Effector CD8-positive, alpha-beta T cell (primary cell): ENCODE measurements around the gene KLHL29.

Experiments
- DNase-seq: peaks from one replicate; lab custom pipeline; 2025; lab: John Stamatoyannopoulos, UW

KLHL29 gene

GRCh38 chr2:23571085-23571484 is 186.1 kb downstream of the KLHL29 start:
- DNase-seq = no peak

DNA sequence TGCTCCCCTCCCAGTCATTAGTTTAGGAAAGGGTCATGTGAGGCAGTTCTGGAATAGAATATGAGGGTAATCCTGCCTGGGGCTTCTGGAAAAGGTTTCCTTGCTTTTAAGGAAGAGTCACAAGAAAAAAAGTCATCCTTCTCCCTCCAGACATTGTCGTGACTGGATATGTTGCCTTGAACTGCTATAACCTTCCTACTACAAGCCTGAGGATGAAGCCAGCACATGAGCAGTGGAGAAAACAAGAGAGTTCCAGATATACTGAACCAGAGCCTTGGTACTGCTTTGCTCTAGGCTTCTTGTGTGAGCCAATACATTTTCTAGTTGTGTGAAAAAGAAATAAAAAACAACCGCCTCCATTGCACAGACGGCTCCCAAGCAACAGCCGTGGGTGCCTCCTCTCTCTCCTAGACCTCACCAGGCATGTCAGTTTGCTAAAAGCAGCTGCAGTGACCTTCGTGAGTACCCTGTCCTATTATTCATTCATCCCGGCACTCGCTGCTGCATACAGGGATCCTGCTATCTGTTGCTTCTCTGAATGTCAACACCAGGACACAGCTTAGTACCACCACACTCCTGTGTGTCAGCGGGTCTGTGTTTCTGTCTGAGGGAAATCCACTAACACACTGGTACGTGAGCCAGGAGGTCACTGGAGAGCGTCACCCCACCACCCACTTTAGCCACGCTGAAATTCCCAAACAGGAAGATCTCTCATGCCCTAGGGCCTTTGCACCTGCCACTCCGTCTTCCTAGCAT is 186.7 kb downstream of the KLHL29 start:
- DNase-seq = no peak

DNA sequence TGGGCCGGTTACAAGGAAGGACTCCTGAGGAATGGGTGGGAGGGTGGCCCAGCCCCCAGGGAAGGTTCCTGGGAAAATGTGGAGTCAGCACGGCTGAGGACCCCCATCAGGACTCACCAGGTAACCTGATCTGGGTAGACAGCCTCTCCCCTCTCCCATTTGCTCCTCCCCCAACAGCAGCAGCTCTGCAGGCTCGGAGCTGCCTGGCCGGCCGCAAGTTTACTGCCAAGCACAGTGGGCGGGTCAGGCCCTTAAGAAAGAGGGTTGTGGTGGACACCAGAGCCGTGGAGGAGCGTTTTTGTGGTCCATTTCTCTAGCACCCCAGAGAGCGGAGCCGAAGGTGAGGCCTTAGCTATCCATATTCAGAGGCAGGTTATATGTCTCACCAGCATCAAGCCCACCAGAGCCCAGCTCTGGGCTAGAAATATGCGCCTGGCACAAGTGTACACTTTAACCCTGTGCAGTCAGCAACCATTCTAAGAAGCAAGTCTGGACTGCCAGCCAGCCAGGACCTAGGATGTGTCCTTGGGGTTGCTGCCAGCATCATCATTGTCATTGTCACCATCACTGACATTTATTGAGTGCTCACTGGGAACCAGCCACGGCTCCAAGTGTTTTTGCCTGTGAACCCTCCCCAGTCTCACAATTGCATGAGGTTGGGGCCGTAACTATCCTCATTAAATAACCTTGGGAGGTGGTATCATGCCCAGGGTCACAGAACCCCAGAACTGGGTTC is 190.1 kb downstream of the KLHL29 start:
- DNase-seq = no peak

- no peak for DNase-seq
These were observed 194.1 kb downstream of the KLHL29 start for GRCh38 chr2:23578964-23579671.

DNA sequence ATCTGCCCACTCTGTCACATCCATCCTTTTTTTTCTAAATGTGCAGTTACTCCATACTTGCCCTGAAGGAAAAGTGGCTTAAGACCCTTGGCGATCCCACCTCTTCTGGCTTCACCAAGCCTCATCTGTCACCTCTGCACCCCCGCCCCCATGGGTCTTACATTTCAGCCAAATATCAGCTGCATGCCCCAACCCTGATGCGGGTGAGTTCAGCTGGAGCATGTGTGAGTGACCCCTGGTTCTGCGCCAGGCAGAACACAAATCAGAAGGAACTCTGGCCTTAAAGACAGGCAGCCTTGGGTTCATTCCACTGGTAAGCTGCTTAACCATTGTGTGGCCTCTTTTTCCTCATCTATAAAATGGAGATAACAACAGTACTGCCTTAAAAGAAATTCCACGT is 194.7 kb downstream of the KLHL29 start:
- DNase-seq = no peak

DNA sequence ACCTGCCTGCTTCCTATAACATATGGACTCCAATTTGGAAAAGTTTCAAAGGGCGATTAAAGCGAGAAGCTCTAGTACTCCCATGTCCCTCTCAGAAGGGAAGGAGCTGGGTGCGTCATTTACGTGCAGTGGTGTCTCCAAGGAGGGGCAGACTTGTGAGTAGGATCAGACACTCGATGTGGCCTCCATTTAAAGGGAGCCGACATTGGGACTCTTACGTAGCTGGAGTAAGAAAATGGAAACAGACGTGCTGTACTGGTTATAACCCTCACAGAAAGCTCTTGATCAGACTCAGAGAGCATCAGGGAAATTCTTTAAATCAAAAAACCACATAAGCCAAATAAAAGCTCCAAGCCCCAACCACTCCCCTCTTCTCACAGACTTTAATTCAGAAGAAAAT is 198.5 kb downstream of the KLHL29 start:
- no peak for DNase-seq

DNA sequence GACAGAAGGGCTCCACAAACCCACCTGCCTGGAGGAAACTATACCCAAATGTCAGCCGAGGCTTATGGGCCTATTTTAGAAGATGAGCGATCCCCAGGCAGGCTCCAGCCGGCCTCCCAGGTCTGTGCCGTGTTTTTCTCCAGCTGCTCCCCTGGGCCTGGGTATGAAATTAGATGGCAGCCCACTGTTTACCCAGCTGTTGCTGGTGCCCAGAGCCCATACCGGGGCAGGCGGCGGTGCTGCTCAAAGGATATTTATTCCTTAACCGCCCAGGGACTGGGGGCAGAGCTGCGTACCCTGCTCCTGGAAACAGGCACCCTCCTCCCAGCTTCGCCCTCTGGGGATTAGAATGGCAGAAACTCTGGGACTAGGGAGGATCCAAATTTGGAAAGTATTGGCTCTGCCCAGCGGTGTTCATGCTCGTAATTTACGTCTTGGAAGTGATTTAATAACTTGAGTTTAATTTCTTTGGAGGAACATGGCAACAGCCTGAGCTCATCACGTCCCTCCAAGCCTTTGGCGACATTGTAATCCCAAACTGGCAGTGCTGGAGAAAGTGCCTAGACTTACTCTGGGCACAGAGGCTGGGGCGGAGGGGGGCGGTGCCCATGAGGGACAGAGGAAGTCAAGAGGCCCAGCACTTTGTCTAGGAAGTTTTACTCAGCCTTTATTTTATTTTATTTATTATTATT is 199.2 kb downstream of the KLHL29 start:
- DNase-seq = no peak

DNA sequence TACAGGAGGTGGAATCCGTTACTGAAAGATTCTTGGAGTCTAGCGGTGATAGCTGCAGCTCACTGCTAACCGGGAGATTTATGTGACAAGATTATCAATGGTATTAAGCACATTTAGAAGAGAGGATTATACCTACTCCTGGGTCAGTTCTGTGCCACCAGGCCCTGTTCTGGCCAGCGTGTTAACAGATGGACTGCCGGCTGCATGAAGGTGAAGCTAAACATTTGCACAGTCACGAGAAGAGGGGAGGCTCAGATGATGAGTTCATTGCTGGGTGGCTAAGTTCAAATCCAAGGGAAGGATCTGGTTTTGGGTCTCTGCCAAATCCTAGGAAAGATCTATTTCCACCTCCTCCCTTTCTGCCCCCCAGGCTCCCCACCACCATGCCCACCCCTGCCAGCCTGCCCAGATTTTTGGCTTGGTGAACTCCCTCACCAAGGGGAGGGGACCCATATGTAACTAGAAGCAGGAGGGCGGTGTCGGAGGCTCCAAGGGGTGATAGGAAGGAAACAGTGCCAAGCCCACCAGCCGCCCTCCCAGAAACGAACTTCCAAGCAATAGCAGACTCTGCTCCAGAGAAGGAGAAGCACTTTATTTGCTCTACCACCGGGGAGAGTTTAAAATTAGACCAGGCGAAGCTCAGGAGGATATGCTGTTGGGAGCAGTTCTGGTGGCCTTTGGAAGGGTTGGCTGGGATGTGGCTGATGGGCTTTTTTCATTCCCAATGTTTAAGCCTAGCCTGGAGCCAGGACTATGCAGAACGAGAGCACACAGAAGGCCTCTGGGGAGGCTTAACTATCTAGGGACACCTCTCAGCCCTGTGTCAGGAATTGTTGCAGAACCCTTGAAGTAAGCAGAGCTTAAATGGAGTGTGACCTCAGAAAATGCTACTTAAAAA is 200.5 kb downstream of the KLHL29 start:
- DNase-seq = no peak

DNA sequence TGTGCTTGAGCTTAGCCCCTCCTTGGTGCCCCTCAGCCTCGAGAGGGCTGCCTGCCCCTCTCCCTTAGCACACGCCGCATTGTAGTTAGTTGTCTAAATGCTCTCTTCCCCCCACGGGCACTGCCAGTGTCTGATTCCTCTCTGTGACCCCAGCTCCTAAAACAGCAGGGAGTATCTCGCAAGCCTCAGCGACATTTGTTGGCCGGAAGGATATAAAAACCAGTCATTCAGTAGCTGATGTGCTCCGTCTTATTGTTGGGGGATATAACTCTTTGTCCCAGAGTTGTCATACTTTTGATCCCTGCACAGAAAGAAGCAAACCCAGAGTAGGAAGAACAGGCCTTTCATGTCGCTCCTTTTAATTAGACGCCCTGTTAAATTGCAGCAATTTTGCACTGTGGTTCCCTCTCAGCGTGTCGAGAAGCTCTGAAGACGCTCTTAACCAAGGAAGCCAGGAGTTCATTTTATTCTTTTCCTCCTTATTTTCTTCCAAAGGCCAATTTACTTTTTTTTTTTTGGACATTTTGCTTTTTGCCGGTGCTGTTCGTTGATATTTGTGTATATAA is 201.8 kb downstream of the KLHL29 start:
- DNase-seq = no peak

DNA sequence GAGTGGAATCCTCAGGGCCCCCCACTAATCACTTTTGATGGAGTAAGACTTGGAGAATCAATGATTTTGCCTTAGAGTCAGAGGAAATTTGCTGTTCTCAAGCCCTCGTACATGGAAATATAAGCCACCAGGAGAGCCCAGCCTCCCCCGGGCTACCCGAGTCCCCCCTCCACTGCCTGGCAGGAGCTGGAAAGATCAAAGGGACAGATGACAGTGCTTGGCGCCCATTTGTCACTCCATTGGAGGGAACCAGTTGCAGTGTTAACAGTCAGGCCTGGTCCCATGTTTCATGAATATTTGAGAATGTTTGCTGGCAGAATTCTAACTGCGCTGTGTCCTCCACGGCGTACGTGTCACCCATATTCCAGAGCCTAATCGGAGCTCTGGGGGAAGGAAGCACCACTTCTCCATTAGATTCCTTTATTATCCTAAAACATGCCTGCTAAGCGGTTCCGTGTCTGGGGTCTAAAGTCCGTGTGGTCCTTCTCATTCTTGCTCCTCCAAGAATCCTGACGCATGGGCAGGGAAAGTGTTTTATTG is 202.4 kb downstream of the KLHL29 start:
- no peak for DNase-seq

DNA sequence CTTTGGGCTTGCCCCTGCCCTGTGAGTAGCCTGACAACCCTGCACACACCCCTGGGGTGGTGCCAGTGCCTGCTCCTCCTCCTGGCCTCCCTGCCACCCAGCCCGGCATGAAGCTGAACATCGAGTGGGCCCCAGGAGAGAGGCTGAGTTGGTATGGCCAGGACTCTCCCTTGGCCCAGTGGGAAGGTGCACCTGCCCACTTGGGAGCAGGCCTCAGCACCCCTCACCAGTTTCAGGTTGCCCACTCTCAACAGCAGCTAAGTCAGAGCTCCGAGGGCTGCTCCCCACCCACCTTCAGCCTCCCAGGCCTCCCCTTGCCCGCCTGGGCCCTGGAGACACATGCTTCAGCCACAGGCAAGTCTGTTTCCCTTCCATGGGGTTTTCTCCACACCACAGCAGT is 203.1 kb downstream of the KLHL29 start:
- DNase-seq = no peak

- no peak for DNase-seq
These were observed 203.7 kb downstream of the KLHL29 start for GRCh38 chr2:23588508-23589201.

GRCh38 chr2:23589220-23589647 is 204.3 kb downstream of the KLHL29 start:
- no peak for DNase-seq

- DNase-seq = no peak
These were observed 204.8 kb downstream of the KLHL29 start for GRCh38 chr2:23589739-23590138.

- no peak for DNase-seq
These were observed 205.4 kb downstream of the KLHL29 start for GRCh38 chr2:23590241-23590869.

DNA sequence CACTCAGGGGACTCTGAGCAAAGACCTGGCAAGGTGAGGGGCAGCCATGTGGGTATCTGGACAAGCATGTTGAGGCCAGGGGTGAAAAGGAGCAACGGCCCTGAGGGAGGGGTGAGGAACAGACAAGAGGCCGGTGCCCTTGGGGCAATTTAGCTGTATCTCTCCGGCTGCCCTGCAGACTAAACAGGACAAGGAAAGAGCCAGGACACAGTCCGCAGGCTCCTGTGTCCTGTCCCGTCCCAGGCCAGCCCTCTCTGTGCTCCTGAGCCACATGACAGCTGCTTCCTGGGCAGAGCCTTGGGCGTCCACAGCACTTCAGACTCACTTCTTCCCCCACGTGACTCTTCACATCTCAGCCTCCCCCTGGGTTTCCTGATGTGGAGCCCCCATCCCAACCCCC is 206.1 kb downstream of the KLHL29 start:
- DNase-seq = no peak

GRCh38 chr2:23592061-23592685 is 207.2 kb downstream of the KLHL29 start:
- DNase-seq = no peak

DNA sequence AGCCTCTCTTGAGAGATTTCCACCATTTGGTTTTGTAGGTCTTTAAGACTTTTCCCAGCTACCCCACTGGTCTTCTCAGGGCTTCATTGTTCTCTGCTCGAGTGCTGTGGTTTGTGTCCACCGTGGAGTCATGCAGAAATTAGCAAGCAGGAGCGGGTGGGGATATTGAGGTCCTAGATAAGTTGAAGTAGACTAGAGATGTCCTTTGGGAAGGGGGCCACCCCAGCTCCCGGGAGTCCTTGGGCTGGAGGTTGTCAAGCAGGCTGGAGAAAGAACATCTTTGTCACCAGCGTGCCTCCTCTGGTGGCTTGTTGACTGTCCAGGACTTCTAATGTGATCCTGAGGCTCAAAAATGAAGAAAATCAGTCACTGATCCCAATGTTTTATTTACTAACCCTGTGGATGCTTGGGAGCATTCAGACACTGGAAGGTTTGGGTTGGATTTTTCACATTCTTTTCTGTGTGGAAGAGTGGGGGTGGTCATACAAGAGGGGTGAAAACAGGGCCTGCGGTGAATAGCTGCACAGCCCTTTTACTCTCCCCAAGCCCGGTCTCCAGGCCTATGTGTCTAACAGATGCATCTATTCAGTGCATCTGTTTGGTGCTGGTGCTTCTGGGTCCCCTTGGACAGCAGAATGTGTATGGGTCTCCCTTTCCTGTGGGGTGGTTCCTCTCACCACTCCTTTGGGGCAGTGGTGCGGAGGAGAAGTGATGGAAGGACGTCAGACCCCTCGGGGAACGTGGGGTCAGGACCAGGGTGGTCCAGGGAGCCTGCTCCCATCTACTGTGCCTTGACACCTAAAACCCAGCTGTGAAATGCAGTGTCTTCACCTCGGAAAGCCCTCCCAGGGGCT is 208.1 kb downstream of the KLHL29 start:
- DNase-seq = no peak
